Activated B cell treated with CpG ODN at 0.5 μM for 24 hours (primary cell): ENCODE measurements around the gene TRAP1. TPM values are rescaled to one million over a fixed set of nuclear protein-coding genes. Genes with fewer than 3 reads are reported as not detected.

Source experiments
- ATAC-seq: fragments of 200-7000 bp; cut with Tn5 transposase; one replicate; pipeline ENCODE4 v1.10.0; 2021; ENCODE audit warnings: low read depth, mild to moderate bottlenecking, moderate library complexity
- CTCF ChIA-PET: fragments of 350-600 bp; sonication (Branson Sonifier 250); formaldehyde crosslinking; loops from one replicate; lab custom pipeline; 2021; ENCODE audit warnings: antibody characterized with exemption; lab: Charles Lee
- POLR2A ChIA-PET: fragments of 350-600 bp; sonication (Branson Sonifier 250); formaldehyde crosslinking; loops from one replicate; lab custom pipeline; 2021; ENCODE audit warnings: antibody characterized with exemption; lab: Charles Lee
- DNase-seq: peaks from one replicate; pipeline ENCODE4 v3.0.0; 2022
- H3K27ac Mint-ChIP-seq: one replicate; pipeline ENCODE4 v1.8.0; 2020; ENCODE audit warnings: mixed read lengths
- H3K27me3 Mint-ChIP-seq: one replicate; pipeline ENCODE4 v1.8.0; 2021; ENCODE audit warnings: mixed read lengths
- H3K36me3 Mint-ChIP-seq: one replicate; pipeline ENCODE4 v1.8.0; 2021; ENCODE audit warnings: low read depth, mixed read lengths
- H3K4me1 Mint-ChIP-seq: one replicate; pipeline ENCODE4 v1.8.0; 2021; ENCODE audit warnings: mixed read lengths
- H3K4me3 Mint-ChIP-seq: one replicate; pipeline ENCODE4 v1.8.0; 2020; ENCODE audit warnings: mild to moderate bottlenecking, mixed read lengths
- H3K9me3 Mint-ChIP-seq: one replicate; pipeline ENCODE4 v1.8.0; 2020; ENCODE audit warnings: mixed read lengths
- intact Hi-C: fragments of 100-400 bp; cut with micrococcal nuclease; formaldehyde crosslinking; loops from one replicate; pipeline ENCODE4 v1.15.1; 2024
- total RNA-seq: library from RNA; stranded (reverse); gene quantifications from 2 replicates; pipeline ENCODE4 v1.2.3, GENCODE V29; 2022
- TF ChIP-seq, protein P1 (sequence below): fragments of 200-600 bp; IDR thresholded peaks from one replicate; pipeline ENCODE4 v1.8.0; 2022; ENCODE audit warnings: antibody characterized with exemption, mild to moderate bottlenecking

The TRAP1 gene
- total RNA-seq, 1 donor from 2014 or later, result 82.2 TPM

DNA sequence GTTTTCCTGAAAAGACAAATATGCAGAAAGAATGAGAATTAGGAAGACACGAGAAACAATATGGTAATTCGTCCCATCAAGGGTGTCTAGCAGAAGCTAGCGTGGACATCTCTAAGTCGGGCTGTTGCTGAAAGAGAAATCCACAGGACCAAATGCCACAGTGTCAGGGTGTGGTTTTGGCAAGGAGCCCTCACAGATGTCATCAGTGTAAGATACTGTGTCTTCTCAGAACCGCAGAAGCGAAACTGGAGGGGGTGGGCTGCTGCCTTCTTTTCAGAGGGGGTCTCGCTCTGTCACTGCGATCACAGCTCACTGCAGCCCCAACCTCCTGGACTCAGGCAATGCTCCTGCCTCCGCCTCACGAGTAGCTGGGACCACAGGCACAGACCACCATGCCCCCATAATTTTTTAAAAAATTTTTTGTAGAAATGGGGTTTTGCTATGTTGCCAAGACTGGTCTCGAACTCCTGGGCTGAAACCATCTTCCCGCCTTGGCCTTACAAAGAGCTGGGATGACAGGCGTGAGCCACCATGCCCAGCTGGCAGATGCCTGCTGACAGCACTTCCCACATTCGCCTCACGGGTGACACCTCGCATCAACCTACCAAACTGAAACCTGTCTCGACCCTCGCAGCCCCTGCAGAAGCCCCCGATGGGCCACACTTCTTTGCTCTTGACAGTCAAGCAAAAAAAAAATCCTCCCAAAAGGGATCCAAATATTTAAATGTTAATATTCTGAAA, 26.2 kb downstream of the TRAP1 start:
- Mint-ChIP-seq H3K27me3 (no peaks in the 10 kb centered on the region), H3K4me3 (no peak overlapping the region), H3K27ac (no peak overlapping the region), H3K9me3 (no peaks in the 10 kb centered on the region), H3K36me3 (peaks cover 34% of the 10 kb centered on the region), H3K4me1 (peaks cover 11% of the 10 kb centered on the region)
- DNase-seq, result no peak
- CTCF ChIA-PET, result interaction anchor here (0.7 to 2.3 kb wide), 2 partner anchors 42 to 187 kb away, joined by 3 to 7 read pairs; no protein-coding TSS in a partner anchor
- intact Hi-C loops, result loop anchor here (1.0 kb wide), 4 partner anchors 26 to 563 kb away; partner anchors contain the start of genes CREBBP and TRAP1
- POLR2A ChIA-PET, result interaction anchor here (0.7 to 1.1 kb wide), 2 partner anchors 185 to 188 kb away, joined by 3 to 4 read pairs; no protein-coding TSS in a partner anchor
- no peak for ATAC-seq
- TF ChIP-seq, protein P1, sequence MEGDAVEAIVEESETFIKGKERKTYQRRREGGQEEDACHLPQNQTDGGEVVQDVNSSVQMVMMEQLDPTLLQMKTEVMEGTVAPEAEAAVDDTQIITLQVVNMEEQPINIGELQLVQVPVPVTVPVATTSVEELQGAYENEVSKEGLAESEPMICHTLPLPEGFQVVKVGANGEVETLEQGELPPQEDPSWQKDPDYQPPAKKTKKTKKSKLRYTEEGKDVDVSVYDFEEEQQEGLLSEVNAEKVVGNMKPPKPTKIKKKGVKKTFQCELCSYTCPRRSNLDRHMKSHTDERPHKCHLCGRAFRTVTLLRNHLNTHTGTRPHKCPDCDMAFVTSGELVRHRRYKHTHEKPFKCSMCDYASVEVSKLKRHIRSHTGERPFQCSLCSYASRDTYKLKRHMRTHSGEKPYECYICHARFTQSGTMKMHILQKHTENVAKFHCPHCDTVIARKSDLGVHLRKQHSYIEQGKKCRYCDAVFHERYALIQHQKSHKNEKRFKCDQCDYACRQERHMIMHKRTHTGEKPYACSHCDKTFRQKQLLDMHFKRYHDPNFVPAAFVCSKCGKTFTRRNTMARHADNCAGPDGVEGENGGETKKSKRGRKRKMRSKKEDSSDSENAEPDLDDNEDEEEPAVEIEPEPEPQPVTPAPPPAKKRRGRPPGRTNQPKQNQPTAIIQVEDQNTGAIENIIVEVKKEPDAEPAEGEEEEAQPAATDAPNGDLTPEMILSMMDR, result no peak

- ChIA-PET POLR2A (interaction anchor here (1.1 kb wide), 1 partner anchor 186 kb away, joined by 3 read pairs; no protein-coding TSS in a partner anchor), CTCF (interaction anchor here (2.3 kb wide), 1 partner anchor 188 kb away, joined by 7 read pairs; no protein-coding TSS in a partner anchor)
- H3K36me3 Mint-ChIP-seq, result peaks cover 40% of the 10 kb centered on the region
- intact Hi-C loops, result loop anchor here (1.0 kb wide), 4 partner anchors 27 to 564 kb away; partner anchors contain the start of genes CREBBP and TRAP1
- TF ChIP-seq, protein P1, result peak; percentile 50
- no peak overlapping the region for H3K4me3 Mint-ChIP-seq
- DNase-seq, result peak; percentile 74
- no peak overlapping the region for H3K27ac Mint-ChIP-seq
- H3K9me3 Mint-ChIP-seq, result no peaks in the 10 kb centered on the region
- H3K4me1 Mint-ChIP-seq, result peaks cover 8% of the 10 kb centered on the region
- peak; percentile 100 for ATAC-seq
- H3K27me3 Mint-ChIP-seq, result no peaks in the 10 kb centered on the region
These were observed 26.8 kb downstream of the TRAP1 start for GRCh38 chr16:3690470-3690928.

- H3K36me3 Mint-ChIP-seq, result peaks cover 44% of the 10 kb centered on the region
- H3K27ac Mint-ChIP-seq, result no peak overlapping the region
- DNase-seq, result no peak
- intact Hi-C loops, result loop anchor here (1.0 kb wide), 4 partner anchors 28 to 565 kb away; partner anchors contain the start of genes CREBBP and TRAP1
- ChIA-PET POLR2A (no interaction called here), CTCF (interaction anchor here (2.3 kb wide), 1 partner anchor 189 kb away, joined by 7 read pairs; no protein-coding TSS in a partner anchor)
- peaks cover 7% of the 10 kb centered on the region for H3K4me1 Mint-ChIP-seq
- H3K27me3 Mint-ChIP-seq, result no peaks in the 10 kb centered on the region
- TF ChIP-seq, protein P1, result no peak
- ATAC-seq, result no peak
- H3K9me3 Mint-ChIP-seq, result no peaks in the 10 kb centered on the region
- no peak overlapping the region for H3K4me3 Mint-ChIP-seq
These were observed 27.6 kb downstream of the TRAP1 start for GRCh38 chr16:3689731-3690130.

GRCh38 chr16:3687792-3688191, 29.5 kb downstream of the TRAP1 start:
- intact Hi-C loops, result no loop called here
- ATAC-seq (no peak), DNase-seq (no peak)
- Mint-ChIP-seq H3K4me1 (peaks cover 7% of the 10 kb centered on the region), H3K4me3 (no peak overlapping the region), H3K27ac (no peak overlapping the region), H3K27me3 (no peaks in the 10 kb centered on the region), H3K36me3 (peaks cover 47% of the 10 kb centered on the region), H3K9me3 (no peaks in the 10 kb centered on the region)
- ChIA-PET CTCF (no interaction called here), POLR2A (no interaction called here)
- TF ChIP-seq, protein P1, result no peak

- H3K4me1 Mint-ChIP-seq, result peaks cover 7% of the 10 kb centered on the region
- intact Hi-C loops, result no loop called here
- H3K9me3 Mint-ChIP-seq, result no peaks in the 10 kb centered on the region
- ChIA-PET POLR2A (interaction anchor here (0.6 kb wide), 1 partner anchor 1177 kb away, joined by 4 read pairs; no protein-coding TSS in a partner anchor), CTCF (no interaction called here)
- TF ChIP-seq, protein P1, result no peak
- peaks cover 49% of the 10 kb centered on the region for H3K36me3 Mint-ChIP-seq
- DNase-seq, result no peak
- H3K4me3 Mint-ChIP-seq, result no peak overlapping the region
- no peaks in the 10 kb centered on the region for H3K27me3 Mint-ChIP-seq
- no peak for ATAC-seq
- H3K27ac Mint-ChIP-seq, result no peak overlapping the region
These were observed 30.3 kb downstream of the TRAP1 start for GRCh38 chr16:3687021-3687420.
